Kidney glomerular epithelial cell (primary cell): Measurements from ENCODE around the gene VWA8.
"Not testable (repeated sequence)": the region's sequence is repeated elsewhere in the genome, so short reads cannot be mapped to it uniquely, and the experiment has no call there.

Source experiments
- DNase-seq: peaks from one replicate; lab custom pipeline; 2025; lab: John Stamatoyannopoulos, UW

VWA8 gene

DNA sequence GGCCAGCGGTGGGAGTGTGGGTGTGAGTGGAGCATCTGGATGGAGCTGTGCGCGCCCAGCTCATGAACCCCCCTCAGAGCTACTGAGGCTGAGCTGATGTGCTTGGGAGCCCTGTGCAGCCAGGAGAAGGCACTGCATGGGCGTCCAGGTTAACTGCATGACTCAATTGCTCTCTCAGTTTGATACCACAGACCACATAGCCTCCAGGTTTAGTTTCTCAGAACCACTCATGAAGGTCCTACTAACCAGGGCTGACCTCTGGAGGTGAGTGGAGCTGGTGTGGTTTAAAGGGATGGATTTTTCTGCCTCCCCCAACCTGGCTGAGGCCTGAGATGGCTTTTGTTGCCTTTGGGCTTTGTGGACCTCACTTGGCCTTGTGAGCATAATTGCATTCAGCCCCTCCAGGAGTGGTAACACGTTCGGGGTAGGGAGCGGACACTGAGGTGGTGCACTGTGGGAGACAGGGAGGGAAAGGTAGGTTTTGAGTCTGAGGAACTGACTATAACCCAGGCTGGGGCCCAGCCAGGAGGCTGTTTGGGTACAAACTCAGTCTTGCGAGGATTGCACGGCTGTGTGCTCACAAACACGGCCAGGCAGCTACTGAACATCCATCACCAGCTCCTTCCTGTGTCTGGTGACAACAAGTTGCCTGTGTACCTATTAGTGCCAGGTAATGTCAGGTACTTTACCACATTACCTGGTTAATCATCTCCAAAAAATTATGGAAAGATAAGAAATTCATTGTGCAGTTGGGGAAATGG, 406.1 kb downstream of the VWA8 start:
- DNase-seq: no peak

DNA sequence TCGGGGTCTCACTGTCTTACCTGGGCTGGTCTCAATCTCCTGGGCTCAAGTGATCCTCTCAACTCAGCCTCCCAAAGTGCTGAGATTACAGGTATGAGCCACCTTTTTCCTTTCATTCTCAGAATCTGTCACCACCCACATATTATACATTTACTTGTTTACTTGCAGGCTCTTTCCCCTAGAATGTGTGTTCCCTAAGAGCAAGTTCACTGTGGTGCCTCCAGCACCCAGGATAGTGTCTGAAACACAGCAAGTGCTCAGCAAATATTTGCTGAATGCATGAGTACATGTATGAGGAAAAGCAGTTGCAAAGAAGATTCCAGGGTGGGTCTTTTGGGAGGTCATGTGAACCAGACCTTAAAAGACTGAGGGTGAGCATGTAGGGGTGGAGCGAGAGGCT, 406.7 kb downstream of the VWA8 start:
- DNase-seq: no peak

DNA sequence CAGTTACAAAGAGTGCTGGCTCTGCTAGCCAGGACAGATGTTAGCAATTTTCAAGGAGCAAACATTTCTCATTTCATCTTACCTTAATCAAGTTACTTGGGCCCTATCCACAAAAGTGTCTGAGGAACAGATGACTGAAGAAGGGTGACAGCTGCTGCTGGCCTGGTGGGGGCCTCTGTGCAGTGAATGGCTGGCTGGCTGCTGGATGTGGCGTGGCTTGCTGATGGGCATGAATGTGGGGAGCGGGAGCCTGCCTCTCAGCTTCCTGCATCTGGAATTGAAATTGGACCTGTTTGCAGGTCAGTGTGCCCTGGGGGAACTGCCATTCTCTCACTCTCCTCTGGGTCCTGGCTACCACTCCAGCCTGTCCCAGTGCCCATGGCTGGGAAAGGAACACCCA, 408.9 kb downstream of the VWA8 start:
- DNase-seq: no peak

DNA sequence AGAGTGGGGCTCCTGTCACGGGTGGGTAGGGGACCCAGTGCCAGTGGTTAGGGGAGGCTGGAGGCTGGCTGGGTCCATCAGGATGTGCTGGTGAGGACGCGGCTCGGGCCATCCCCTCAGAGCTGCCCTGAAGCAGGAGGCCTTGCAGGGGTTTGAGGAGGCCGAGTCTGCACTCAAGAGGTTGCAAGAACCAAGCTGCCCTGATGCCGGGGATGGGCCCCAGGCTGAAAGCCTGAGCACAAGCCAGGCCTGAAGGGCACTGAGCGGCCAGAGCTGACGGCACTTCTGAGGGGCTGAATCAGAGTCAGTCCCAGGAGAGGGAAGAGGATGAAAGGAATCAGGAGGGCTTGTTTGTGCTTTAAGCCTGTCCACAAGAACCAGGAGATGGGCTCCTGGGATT, 410.6 kb downstream of the VWA8 start:
- no peak for DNase-seq

DNA sequence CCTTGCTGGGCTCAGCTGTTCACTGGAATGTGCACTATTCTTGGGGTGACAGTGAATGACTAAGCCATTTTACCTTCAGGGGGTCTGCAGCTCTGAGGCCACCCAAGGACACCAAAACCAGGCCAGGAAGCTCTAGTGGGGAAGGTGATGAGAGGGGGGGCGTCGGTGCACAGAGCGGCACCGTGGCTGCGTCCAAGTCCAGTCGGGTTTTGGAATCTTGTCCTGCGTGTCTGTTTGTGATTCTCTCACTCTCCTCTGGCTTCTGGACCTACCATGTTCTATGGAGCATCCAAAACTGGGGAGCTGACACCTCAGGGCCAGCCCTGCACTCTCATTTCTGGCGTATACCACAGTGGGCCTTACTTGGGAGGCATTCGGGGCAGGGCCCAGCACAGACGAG, 411.4 kb downstream of the VWA8 start:
- DNase-seq: no peak

DNA sequence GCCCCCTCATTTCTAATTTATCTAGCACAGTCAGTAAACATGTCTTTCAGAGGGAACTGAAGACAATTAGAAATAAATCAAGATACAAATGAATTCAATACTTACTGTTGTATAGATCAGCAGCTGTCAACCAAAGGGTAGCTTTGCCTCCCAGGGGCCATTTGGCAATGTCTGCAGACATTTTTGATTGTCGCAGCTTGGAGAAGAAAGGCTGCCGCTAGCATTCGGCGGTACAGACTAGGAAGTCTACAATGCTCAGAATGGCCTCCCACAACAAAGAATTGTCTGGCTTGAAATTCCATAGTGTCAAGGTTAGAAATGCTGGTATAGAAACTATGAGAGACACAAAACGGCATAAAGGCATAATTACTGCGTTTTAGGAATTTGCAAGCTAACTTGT, 412.0 kb downstream of the VWA8 start:
- DNase-seq: no peak

DNA sequence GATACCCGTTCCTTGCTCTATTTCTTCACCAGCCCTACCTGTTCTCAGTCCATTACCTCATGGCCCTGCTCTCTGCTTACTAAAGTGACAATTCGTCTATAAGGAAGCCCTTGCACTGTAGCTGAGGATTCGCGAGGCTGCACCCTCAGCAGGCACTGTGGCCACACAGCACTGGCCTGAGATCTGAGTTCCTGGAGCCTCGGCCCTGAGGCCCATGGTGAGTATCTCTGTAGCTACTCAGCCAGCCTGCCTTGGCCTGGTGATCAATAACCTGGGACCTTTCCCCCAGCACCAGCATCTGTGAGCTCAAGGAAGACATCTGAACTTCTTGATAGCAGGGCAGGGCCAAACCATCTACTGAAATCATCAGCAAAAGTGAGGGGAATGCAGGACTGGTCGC, 412.9 kb downstream of the VWA8 start:
- DNase-seq: no peak

DNA sequence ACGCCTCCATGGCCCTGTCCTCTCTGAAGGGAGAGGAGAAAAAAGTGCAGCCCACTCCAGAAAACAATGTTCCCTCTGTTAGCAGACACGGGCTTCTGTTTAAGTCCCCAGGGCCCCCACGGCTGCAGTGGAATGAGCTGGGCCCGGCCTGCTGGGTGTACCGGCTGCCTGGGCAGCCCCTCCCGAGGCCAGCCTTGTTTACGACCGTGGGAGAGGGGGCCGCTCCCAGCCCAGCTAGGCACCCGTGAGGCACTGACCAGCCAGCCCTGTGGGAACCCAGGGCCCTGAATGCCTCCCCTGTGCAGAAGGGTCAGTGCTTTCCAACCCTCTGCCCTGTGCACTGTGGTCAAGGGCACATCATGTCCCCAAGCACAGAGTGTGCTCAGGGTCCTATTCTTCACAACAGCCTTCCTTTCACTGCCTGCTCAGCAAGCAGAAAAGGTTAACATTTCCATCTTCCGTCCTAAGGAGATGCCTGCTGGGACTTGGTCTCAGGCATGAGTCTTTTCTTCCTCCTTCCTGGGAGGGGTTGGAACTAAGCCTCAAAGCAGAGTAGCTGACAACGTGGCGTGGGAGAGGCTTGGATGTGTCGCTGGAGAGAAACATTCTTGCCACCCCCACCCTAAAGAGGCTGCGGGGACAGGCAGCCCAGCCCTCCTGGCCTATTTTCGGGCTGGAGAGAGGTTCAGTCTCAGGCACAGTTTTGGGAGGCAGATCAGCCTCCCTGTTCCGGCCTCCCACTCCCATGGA, 413.5 kb downstream of the VWA8 start:
- no peak for DNase-seq

DNA sequence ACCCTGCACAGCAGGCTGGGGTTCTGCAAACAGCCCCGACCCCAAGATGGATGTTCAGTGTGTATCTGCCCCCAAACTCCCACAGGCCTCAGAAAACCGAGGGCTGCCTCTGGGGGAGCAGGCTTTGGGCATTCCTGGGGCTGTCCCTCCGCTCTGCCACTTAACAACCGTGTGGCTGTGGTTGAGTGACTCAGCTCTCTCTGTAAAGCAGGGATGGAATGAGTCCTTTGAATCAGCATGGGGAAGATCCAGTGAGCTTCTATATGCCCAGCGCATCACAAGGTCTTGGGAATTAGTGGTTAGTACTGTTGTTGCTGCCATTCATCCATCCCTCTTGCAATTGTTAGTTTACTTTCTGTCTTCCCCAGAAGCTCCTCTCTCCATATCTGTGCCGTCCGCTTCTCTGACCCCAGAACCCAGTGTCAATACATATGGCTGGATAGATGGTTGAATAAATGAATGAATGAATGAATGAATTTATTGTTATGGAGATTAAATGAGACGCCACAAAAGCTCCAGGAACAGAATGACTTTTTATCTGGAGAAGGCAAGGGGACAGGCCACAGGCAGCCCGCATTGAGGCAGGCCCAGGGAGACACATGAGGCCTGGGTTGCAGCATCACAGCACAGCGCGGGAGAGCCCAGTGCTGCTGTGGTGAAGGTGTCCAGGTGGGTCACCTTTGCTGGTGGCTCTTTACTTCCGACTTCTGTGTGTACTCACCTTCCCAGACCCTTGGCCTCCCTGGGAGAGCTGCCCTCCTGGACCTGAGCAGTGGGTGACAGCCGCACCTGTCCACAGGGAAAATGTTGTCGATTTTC, 414.3 kb downstream of the VWA8 start:
- peak; percentile 17 for DNase-seq

DNA sequence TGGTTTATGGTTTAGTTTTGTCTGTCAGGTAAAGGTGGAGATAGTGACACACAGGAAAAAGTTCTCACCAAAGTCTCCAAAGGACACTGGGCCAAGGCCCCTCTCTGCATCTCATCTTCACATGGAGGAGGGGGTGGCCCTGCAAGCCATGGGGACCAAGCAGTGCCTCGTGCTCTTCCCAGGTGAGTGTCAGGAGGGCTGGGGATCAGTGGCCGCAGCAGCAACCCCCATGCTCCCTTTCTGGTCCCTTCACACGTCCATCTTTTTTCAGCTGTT, 415.5 kb downstream of the VWA8 start:
- DNase-seq: no peak

DNA sequence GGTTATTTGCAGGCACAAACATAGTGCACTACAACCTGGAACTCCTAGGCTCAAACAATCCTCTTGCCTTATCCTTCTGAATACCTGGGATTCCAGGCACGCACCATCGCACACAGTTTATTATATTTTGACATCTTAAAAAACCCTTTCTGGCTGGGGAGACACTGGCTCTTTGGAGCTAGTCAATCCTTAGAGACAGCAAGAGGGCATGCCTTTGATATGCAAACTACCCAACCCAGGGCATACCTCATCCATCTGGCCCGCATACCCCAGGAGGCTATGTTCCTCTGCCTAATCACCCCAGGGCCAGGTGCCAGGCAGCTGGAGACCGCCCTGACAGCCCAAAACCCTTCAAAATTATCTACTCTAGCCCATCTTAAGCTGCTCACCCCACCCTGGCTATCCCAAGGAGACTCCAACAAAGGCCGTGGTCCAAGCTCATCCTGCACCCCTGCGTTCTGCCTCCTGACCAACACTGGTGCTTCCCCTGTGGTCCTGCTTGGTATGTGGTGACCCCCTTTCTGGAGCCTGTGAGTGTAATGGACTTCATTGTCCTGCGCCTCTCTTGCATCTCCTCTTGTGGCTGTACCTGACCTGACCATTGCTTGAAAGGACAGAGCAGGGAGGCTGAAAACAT, 417.1 kb downstream of the VWA8 start:
- DNase-seq: peak; percentile 79

DNA sequence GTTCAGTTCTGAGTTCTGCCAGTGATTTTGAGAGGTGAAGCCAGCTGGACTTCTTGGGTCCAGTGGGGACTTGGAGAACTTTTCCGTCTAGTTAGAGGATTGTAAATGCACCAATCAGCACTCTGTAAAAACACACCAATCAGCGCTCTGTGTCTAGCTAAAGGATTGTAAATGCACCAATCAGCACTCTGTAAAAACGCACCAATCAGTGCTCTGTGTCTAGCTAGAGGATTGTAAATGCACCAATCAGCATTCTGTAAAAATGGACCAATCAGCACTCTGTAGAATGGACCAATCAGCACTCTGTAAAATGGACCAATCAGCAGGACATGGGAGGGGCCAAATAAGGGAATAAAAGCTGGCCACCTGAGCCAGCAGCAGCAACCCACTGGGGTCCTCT, 418.1 kb downstream of the VWA8 start:
- not testable (repeated sequence) for DNase-seq

DNA sequence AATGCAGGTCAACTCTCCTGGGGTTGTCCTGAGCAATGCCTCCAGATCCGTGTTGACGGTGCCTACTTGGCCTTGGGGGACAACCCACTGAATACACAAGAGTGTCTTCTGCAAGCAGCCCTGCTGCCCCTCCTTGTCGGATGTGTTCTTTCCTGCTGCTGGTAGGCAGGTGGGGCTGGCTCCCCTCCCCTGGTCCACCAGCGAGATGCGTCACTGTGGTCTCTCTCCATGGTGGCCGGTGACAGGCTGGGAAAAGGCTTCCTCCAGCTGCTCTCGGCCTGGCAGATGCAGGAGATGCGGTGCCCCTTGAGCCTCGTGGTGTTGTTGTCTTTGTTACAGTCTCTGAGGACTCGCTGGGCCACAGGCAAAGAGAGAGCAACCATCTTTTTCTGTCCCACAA, 418.6 kb downstream of the VWA8 start:
- no peak for DNase-seq

DNA sequence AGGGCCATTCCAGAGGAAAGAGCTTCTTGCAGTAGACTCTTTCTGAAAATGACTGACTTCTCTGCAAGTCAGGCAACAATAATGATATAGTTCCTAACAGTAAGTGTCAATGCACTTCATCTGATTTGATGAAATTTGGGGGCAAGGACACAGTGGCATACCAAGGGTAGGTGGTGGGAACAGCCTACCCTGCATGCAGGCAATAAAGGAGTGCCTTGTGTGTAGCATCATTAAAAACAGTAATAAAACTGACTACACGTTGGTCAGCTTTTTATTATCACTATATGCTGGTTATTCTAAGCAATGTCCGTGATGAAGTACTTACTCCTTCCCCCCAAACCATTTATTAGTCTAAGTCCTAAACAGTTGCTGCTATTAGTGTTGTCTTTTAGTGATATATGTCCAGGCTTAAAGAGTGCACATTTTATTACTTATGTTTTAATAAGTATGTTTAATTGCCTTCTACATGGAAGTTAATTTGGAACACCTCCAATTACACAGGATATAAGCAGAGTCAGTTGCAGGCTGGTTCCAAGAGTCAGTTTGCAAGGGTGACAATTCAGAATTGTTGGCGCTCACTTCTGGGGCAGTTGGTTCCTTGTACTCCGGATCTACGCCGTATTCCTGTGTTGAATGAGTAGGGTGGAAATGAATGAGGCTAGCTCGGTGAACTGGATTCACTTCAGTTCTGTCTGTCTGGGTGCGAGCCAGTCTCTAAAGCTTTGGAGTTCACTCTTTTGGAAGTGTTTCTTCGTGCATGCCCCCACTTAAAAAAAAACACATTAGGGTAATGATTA, 419.6 kb downstream of the VWA8 start:
- no peak for DNase-seq

DNA sequence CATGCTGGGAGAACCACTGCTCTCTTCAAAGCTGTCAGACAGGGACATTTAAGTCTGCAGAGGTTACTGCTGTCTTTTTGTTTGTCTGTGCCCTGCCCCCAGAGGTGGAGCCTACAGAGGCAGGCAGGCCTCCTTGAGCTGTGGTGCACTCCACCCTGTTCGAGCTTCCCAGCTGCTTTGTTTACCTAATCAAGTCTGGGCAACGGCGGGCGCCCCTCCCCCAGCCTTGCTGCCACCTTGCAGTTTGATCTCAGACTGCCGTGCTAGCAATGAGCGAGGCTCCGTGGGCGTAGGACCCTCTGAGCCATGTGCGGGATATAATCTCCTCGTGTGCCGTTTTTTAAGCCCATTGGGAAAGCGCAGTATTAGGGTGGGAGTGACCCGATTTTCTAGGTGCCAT, 420.7 kb downstream of the VWA8 start:
- not testable (repeated sequence) for DNase-seq

DNA sequence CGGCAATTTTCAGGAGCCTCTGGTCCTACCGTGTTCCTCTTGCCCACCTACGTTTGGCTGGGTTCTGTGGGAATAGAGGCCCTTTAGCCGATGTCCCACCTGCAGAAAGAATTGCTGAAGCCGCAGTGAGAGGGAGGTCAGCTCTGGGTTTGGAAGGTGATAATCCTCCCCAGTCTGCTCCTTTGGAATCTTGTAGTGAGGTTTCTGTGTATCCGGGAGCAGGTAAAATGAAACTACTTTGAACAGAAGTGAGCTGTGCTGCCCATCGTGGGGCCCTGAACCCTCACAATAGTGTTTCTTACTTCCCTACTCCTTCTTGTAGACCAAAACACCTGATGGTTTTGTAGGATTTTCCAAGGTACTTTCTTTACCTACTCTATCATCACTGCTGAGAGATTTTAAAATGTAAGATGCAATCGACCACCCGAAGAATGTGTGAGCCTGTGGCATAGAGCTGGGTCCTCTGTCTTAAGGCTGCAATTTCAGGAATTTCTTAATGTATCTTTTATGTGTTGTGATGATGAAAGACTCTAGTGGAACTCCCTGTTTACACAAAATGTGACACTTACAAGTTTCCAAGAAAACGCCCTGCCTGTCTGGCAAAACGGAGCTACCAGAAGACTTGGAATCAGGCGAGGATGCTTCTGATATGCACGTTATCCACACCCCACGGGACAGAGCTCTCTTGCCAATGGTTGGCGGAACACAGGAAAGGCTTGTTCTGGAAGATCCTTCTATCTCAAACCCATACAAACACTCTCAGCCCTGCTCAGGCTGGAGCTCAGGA, 427.4 kb downstream of the VWA8 start:
- DNase-seq: no peak

DNA sequence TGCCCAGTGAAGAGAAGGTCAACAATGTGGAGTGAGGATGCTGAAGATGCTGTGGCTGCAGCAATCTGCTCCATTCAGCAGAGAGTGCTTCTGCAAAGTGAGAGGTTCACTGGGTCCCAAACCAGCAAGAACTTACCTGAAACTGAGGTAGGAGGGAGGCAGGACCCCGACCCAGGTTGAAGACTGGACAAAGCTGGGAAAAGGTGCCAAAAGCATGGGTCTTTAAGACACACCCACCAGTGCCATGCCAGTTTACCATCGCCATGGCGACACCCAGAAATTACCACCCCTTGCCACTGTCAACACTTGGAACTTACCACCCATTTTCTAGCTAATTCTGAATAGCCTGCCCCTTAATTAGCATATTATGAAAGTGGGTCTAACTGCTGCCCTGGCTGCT, 432.9 kb downstream of the VWA8 start:
- no peak for DNase-seq

DNA sequence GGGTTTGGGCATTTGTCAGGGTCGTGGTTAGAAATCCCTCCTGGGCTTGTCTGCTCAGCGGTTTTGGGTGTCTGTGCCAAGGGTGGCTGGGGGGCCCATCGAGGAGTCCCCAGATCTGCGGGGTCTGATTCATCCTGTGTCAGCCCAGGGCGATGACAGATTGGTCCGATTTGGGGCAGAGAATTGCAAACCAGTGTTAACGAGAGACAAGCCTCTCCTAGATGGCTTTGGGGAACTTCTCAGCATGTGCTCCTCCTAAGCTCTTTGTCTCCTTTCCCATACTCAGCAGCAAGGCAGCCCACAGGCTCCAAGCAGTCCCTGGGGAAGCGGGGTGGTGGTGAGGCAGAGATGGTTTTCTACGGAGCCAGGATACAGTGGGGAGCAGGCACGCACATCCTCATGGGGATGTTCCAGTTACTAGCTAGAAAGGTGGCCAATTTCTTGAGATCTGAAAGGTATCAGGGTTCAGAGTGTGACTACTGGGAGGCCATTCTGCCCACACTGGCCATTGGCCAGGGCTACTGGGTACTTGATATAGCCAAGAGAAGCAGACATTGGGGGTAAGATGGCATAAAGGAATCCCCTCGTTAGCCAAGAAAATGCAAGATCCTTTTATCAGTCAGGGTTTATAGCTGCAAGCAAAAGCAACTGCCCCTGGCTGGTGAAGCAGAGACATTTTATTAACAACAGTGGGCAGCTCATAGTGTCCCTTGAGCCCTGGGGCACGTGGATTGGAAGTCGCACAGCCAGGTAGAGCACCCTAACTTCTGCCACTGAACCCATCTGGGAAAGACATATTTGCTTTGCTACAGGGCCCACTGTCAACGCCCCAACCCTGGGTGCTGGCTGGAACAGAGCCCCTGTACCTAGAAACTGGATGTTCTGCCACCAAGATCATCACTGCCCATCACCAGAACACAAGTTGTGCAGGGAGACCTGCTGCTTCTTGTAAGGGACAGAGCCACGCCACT, 440.0 kb downstream of the VWA8 start:
- no peak for DNase-seq

DNA sequence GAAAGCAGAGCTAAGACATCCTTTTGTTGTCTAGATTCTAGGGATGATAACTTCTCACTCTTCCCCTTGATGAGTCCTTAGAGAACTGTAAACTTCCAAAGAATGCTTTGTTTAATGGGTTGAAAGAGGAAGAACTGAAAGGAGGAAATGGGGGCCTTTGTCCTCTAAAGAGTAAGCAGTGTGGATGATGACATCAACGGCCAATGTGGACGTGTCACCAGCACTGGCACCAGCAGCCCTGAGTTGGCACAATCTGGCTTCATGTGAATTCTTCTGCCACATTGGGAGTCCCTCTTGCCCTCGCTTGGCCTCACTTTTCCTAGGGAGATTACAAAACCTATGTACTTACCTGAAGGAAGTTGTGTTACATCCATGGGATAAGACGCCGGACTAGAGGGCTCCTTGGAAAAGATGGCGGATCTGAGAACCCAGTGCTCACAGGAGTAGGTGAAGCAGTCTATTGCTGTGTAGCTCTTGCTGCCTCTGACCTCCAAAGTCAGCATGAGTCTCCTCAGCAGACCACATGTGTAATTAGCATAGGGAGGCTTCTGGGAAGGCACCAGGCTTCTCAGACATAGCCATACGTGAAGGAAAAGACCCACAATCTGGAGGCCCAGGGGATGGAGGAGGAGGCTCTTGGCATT, 440.8 kb downstream of the VWA8 start:
- no peak for DNase-seq
